A549 (cell line): ENCODE measurements around the gene LEF1. TPM values are rescaled to one million over a fixed set of nuclear protein-coding genes. Genes with fewer than 3 reads are reported as not detected.

Experiments used
- ATAC-seq, 2 experiments: fragments of 200-7000 bp in 1 of 2; fragments of >200 bp in 1 of 2; cut with Nextera tagmentation in 1 of 2; cut with Tn5 transposase in 1 of 2; 3 replicates each; pipeline versions ENCODE4 v1.8.0 to v1.9.1; 2018 to 2020; ENCODE audit warnings: mild to moderate bottlenecking in 1 of 2, moderate library complexity in 1 of 2
- CTCF ChIA-PET: fragments of 300-600 bp; sonication (Branson Sonifier 250); formaldehyde crosslinking; extraction: SDS; loops from one replicate; lab custom pipeline; 2021; ENCODE audit warnings: antibody characterized with exemption, inconsistent platforms; lab: Yijun Ruan, JAX
- POLR2A ChIA-PET: fragments of 350-600 bp; formaldehyde crosslinking; extraction: SDS; loops from one replicate; lab custom pipeline; 2021; ENCODE audit warnings: antibody characterized with exemption, inconsistent platforms; lab: Yijun Ruan, JAX
- DNase-seq, 2 experiments: peaks; one replicate each; pipeline versions ENCODE4 v3.0.0 to v3.0.0-alpha.2; 2011 to 2016; ENCODE audit warnings: low read depth in 1 of 2, low spot score in 1 of 2
- FAIRE-seq: peaks from 2 replicates; lab custom pipeline; 2011; peaks lifted over from hg19 to GRCh38; lab: Jason Lieb, UNC
- H3K27ac ChIP-seq, 2 experiments: fragments of >200 bp; sonication (Bioruptor Twin); formaldehyde crosslinking; 3 replicates each; pipeline ENCODE4 v1.5.1; 2016 to 2017
- H3K4me1 ChIP-seq: fragments of >200 bp; sonication (Bioruptor Twin); formaldehyde crosslinking; 3 replicates; pipeline ENCODE4 v1.6.1; 2016
- H3K4me2 ChIP-seq: fragments of >200 bp; sonication (Bioruptor Twin); formaldehyde crosslinking; 3 replicates; pipeline ENCODE4 v1.6.1; 2016
- H3K4me3 ChIP-seq: fragments of >200 bp; sonication (Bioruptor Twin); formaldehyde crosslinking; 3 replicates; pipeline ENCODE4 v1.5.1; 2016
- H3K9me3 ChIP-seq: fragments of >200 bp; sonication (Bioruptor Twin); formaldehyde crosslinking; 3 replicates; pipeline ENCODE4 v1.6.1; 2016
- CBX8 ChIP-seq: fragments of 200-600 bp; sonication (generic); IDR thresholded peaks from 2 replicates; pipeline ENCODE4 v1.6.1; 2016
- CHD4 ChIP-seq: fragments of 200-600 bp; sonication (generic); IDR thresholded peaks from 2 replicates; pipeline ENCODE4 v1.6.1; 2016; ENCODE audit warnings: antibody characterized with exemption, mild to moderate bottlenecking, borderline replicate concordance
- ESRRA ChIP-seq: fragments of 150-350 bp; IDR thresholded peaks from 2 replicates; pipeline ENCODE4 v1.6.1; 2014; ENCODE audit warnings: mild to moderate bottlenecking, low read length, borderline replicate concordance
- FOSL2 ChIP-seq, 2 experiments: fragments of 450-650 bp in 1 of 2; fragments of >200 bp in 1 of 2; sonication (Bioruptor Twin) in 1 of 2; formaldehyde crosslinking; IDR thresholded peaks; 2 replicates each; pipeline versions ENCODE4 v1.5.0 to v1.6.1; 2016 to 2020; ENCODE audit warnings: mild to moderate bottlenecking in 1 of 2, moderate library complexity in 1 of 2
- HOXA7 ChIP-seq: fragments of 250-450 bp; sonication (Bioruptor Pico); IDR thresholded peaks from 2 replicates; pipeline ENCODE4 v1.5.0; 2020; ENCODE audit warnings: mild to moderate bottlenecking, moderate library complexity
- HOXB13 ChIP-seq: fragments of 250-450 bp; sonication (Bioruptor Pico); IDR thresholded peaks from 2 replicates; pipeline ENCODE4 v1.5.0; 2020; ENCODE audit warnings: low read depth, mild to moderate bottlenecking, moderate library complexity
- JUN ChIP-seq, 2 experiments: fragments of >200 bp; sonication (Bioruptor Twin); formaldehyde crosslinking; IDR thresholded peaks; 2 replicates in 1 of 2; 3 replicates in 1 of 2; pipeline ENCODE4 v1.6.1; 2016 to 2017
- KDM1A ChIP-seq: fragments of 200-600 bp; sonication (generic); IDR thresholded peaks from 2 replicates; pipeline ENCODE4 v1.6.1; 2016; ENCODE audit warnings: low read depth, mild to moderate bottlenecking
- MAFK ChIP-seq: fragments of 450-650 bp; IDR thresholded peaks from 2 replicates; pipeline ENCODE4 v1.6.1; 2014; ENCODE audit not compliant: partially characterized antibody
- NPAS2 ChIP-seq: fragments of 250-450 bp; sonication (Bioruptor Pico); IDR thresholded peaks from 2 replicates; pipeline ENCODE4 v1.8.0; 2022; ENCODE audit warnings: mild to moderate bottlenecking, moderate library complexity, borderline replicate concordance
- POLR2A ChIP-seq: IDR thresholded peaks from 2 replicates; pipeline ENCODE4 v1.6.1; 2012; ENCODE audit warnings: mild to moderate bottlenecking, low read length
- RAD21 ChIP-seq, 2 experiments: fragments of >200 bp in 1 of 2; sonication (Bioruptor Twin) in 1 of 2; formaldehyde crosslinking in 1 of 2; IDR thresholded peaks in 1 of 2; conservative IDR thresholded peaks in 1 of 2; 2 replicates in 1 of 2; 3 replicates in 1 of 2; pipeline ENCODE4 v1.6.1; 2012 to 2018; ENCODE audit warnings: inconsistent platforms in 1 of 2
- RARB ChIP-seq: fragments of 250-450 bp; sonication (Bioruptor Pico); IDR thresholded peaks from 2 replicates; pipeline ENCODE4 v1.8.0; 2021; ENCODE audit warnings: mild to moderate bottlenecking, moderate library complexity
- RCOR1 ChIP-seq: fragments of 150-350 bp; IDR thresholded peaks from 2 replicates; pipeline ENCODE4 v1.6.1; 2014; ENCODE audit warnings: antibody characterized with exemption, low read length, low read depth
- RNF2 ChIP-seq: fragments of 200-600 bp; sonication (generic); IDR thresholded peaks from 2 replicates; pipeline ENCODE4 v1.6.1; 2016; ENCODE audit warnings: low read depth, mild to moderate bottlenecking, antibody characterized with exemption, moderate library complexity, borderline replicate concordance
- SREBF2 ChIP-seq: fragments of 450-650 bp; IDR thresholded peaks from 2 replicates; pipeline ENCODE4 v1.6.1; 2014; ENCODE audit warnings: mild to moderate bottlenecking, moderate library complexity
- ZC3H11A ChIP-seq: fragments of 450-650 bp; IDR thresholded peaks from 2 replicates; pipeline ENCODE4 v1.6.1; 2014; ENCODE audit warnings: antibody characterized with exemption, mild to moderate bottlenecking
- WGBS: methylation state at CpG from one replicate; pipeline ENCODE4 v1.1.6; 2017; ENCODE audit errors: missing lambda C conversion rate; 5-methylcytosine and 5-hydroxymethylcytosine counted together
- polyA plus RNA-seq, 4 experiments: library from polyadenylated mRNA; depleted of rRNA in 3 of 4; stranded (reverse); fragments of >200 nt; fragmentation: RNase III in 1 of 4; extraction: RNeasy Plus Mini Kit Qiagen cat#74134 plus additional on column Dnase treatment in 1 of 4; gene quantifications; 2 replicates in 3 of 4; 3 replicates in 1 of 4; pipeline ENCODE4 v1.2.3, GENCODE V29; 2011 to 2017
- TF ChIP-seq, protein P1 (sequence below): fragments of >200 bp; sonication (Bioruptor Twin); formaldehyde crosslinking; IDR thresholded peaks from 3 replicates; pipeline ENCODE4 v1.6.1; 2016
- TF ChIP-seq, protein P2 (sequence below): fragments of 250-450 bp; sonication (Bioruptor Pico); IDR thresholded peaks from 2 replicates; pipeline ENCODE4 v1.5.0; 2020; ENCODE audit warnings: low read depth, mild to moderate bottlenecking, moderate library complexity
- TF ChIP-seq, protein P3 (sequence below): fragments of 450-650 bp; IDR thresholded peaks from 2 replicates; pipeline ENCODE4 v1.6.1; 2014; ENCODE audit warnings: antibody characterized with exemption
- TF ChIP-seq, protein P4 (sequence below): fragments of 200-600 bp; sonication (generic); IDR thresholded peaks from 2 replicates; pipeline ENCODE4 v1.6.1; 2016; ENCODE audit warnings: antibody characterized with exemption, mild to moderate bottlenecking, moderate library complexity

LEF1 gene
- polyA plus RNA-seq, 2 of the 4 experiments (the other 2 are of a cell fraction), result not detected

DNA sequence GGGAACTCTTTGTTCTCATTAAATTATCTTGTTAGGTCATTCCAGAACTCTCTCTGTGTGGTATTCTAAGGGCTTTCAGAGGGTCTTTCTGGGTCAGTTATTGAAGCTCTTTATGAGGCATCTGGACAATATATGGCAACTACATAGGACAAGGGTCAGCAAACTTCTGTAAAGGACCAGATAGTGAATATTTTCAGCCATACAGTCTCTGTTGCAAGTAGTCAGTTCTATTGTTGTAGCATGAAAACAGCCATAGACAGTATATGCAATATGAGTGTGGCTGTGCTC lies 143.9 kb downstream of the LEF1 start:
- Histone ChIP-seq H3K4me1 (no peaks in the 10 kb centered on the region), H3K27ac (no peak overlapping the region), H3K9me3 (no peaks in the 10 kb centered on the region), H3K4me3 (no peak overlapping the region), H3K4me2 (no peak overlapping the region)
- no peak for DNase-seq
- no peak for ATAC-seq
- ChIA-PET CTCF (interaction anchor here (0.9 kb wide), 1 partner anchor 14 kb away, joined by 3 read pairs; no protein-coding TSS in a partner anchor), POLR2A (no interaction called here)
- no peak for FAIRE-seq
- TF ChIP-seq RNF2 (no peak), RARB (CRISPR knock-in tag) (no peak), KDM1A (no peak), ZC3H11A (no peak), HOXB13 (CRISPR knock-in tag) (no peak), FOSL2 (IDR thresholded peaks at IDR 0.05) (no peak), FOSL2 (CRISPR knock-in tag; IDR thresholded peaks at IDR 0.05) (no peak), MAFK (no peak), ESRRA (no peak), CHD4 (no peak), JUN (IDR thresholded peaks at IDR 0.05) (no peak), CBX8 (no peak)
- TF ChIP-seq, protein P1, sequence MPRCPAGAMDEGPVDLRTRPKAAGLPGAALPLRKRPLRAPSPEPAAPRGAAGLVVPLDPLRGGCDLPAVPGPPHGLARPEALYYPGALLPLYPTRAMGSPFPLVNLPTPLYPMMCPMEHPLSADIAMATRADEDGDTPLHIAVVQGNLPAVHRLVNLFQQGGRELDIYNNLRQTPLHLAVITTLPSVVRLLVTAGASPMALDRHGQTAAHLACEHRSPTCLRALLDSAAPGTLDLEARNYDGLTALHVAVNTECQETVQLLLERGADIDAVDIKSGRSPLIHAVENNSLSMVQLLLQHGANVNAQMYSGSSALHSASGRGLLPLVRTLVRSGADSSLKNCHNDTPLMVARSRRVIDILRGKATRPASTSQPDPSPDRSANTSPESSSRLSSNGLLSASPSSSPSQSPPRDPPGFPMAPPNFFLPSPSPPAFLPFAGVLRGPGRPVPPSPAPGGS, result no peak
- TF ChIP-seq, protein P2, sequence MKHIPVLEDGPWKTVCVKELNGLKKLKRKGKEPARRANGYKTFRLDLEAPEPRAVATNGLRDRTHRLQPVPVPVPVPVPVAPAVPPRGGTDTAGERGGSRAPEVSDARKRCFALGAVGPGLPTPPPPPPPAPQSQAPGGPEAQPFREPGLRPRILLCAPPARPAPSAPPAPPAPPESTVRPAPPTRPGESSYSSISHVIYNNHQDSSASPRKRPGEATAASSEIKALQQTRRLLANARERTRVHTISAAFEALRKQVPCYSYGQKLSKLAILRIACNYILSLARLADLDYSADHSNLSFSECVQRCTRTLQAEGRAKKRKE (CRISPR knock-in tag), result no peak
- TF ChIP-seq, protein P3, sequence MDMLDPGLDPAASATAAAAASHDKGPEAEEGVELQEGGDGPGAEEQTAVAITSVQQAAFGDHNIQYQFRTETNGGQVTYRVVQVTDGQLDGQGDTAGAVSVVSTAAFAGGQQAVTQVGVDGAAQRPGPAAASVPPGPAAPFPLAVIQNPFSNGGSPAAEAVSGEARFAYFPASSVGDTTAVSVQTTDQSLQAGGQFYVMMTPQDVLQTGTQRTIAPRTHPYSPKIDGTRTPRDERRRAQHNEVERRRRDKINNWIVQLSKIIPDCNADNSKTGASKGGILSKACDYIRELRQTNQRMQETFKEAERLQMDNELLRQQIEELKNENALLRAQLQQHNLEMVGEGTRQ, result no peak

DNA sequence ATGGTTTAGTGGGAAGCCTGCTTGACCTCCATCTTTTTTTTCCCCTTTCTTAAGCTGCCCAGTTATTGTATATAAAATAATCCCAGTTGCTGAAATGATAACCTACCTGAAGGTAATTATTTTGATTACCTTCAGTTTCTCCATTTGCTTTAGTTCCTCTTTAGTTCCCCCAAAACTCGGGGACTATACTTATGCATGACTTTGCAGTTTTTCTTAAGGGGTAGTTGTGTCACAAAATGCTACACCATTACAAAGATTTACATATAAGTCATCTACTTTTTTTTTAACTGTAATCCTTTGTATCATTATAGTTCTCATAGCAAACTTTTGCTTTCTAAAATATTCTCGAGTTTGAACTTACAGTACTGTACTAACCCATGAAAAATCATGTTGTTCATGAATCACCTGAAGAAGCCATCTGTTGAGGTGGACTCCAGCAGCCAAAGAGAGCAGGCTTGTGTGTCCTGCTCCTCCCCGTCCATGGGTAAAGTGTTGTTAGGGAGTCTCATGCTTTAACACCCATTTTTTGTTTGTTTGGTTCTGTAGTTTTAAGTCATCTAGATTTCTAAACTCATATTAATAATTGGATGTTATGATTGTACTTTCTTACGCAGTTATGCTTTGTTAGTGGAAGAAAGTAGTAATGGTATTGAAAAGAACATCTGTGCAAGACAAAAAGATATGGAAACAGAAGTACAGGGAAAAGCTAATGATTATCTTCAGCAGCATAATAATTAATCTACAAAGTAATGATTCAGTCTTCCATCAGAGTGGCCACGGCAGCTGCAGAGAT lies 144.5 kb downstream of the LEF1 start:
- Histone ChIP-seq H3K27ac (no peak overlapping the region), H3K4me2 (no peak overlapping the region), H3K9me3 (no peaks in the 10 kb centered on the region), H3K4me3 (no peak overlapping the region), H3K4me1 (no peaks in the 10 kb centered on the region)
- TF ChIP-seq FOSL2 (IDR thresholded peaks at IDR 0.05) (no peak), FOSL2 (CRISPR knock-in tag; IDR thresholded peaks at IDR 0.05) (no peak), MAFK (peak; percentile 24)
- CTCF ChIA-PET, result interaction anchor here (0.9 kb wide), 1 partner anchor 13 kb away, joined by 3 read pairs; no protein-coding TSS in a partner anchor
- POLR2A ChIA-PET, result no interaction called here
- DNase-seq (no peak), FAIRE-seq (no peak), ATAC-seq (no peak)
- WGBS, result 72% methylated on average over 5 of the region's 5 CpGs

DNA sequence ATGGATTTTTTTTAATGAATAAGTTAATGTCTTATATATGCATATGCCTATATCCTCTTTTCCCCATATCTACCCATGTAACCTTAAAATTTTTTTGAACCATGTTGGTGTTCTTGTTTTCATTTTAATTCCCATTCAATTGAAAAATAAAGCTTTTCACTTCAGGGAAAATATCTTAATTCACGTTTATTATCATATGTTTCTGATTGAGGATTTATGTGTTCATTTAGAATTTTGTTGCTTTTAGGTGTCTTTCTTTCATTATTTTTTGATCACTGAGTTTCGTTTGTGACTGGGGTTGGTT lies 149.9 kb downstream of the LEF1 start:
- no peaks in the 10 kb centered on the region for H3K9me3 ChIP-seq
- ChIA-PET CTCF (interaction anchor here (0.6 to 2.5 kb wide), 28 partner anchors 10 to 782 kb away, joined by 3 to 21 read pairs (median 3); no protein-coding TSS in a partner anchor), POLR2A (interaction anchor here (0.7 kb wide), 1 partner anchor 553 kb away, joined by 6 read pairs; no protein-coding TSS in a partner anchor)
- DNase-seq (no peak), FAIRE-seq (no peak), ATAC-seq (no peak)
- no peak overlapping the region for H3K4me3 ChIP-seq
- H3K4me1 ChIP-seq, result no peaks in the 10 kb centered on the region
- H3K4me2 ChIP-seq, result no peak overlapping the region
- WGBS, result 50% methylated on average over 2 of the region's 2 CpGs
- no peak overlapping the region for H3K27ac ChIP-seq
- TF ChIP-seq, protein P1, result no peak
- no peak for TF ChIP-seq CHD4
- no peak for TF ChIP-seq POLR2A
- TF ChIP-seq, protein P4, sequence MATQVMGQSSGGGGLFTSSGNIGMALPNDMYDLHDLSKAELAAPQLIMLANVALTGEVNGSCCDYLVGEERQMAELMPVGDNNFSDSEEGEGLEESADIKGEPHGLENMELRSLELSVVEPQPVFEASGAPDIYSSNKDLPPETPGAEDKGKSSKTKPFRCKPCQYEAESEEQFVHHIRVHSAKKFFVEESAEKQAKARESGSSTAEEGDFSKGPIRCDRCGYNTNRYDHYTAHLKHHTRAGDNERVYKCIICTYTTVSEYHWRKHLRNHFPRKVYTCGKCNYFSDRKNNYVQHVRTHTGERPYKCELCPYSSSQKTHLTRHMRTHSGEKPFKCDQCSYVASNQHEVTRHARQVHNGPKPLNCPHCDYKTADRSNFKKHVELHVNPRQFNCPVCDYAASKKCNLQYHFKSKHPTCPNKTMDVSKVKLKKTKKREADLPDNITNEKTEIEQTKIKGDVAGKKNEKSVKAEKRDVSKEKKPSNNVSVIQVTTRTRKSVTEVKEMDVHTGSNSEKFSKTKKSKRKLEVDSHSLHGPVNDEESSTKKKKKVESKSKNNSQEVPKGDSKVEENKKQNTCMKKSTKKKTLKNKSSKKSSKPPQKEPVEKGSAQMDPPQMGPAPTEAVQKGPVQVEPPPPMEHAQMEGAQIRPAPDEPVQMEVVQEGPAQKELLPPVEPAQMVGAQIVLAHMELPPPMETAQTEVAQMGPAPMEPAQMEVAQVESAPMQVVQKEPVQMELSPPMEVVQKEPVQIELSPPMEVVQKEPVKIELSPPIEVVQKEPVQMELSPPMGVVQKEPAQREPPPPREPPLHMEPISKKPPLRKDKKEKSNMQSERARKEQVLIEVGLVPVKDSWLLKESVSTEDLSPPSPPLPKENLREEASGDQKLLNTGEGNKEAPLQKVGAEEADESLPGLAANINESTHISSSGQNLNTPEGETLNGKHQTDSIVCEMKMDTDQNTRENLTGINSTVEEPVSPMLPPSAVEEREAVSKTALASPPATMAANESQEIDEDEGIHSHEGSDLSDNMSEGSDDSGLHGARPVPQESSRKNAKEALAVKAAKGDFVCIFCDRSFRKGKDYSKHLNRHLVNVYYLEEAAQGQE, result no peak
- TF ChIP-seq RCOR1, result no peak
- TF ChIP-seq ZC3H11A, result no peak
- no peak; a peak in 1 of 5 replicates for TF ChIP-seq RAD21 (conservative IDR thresholded peaks at IDR 0.05 in 1 of 2, IDR thresholded peaks at IDR 0.05 in 1 of 2)
- no peak for TF ChIP-seq NPAS2 (CRISPR knock-in tag)
- TF ChIP-seq SREBF2, result no peak
- TF ChIP-seq, protein P3, result no peak
- TF ChIP-seq HOXA7 (CRISPR knock-in tag), result no peak
